HS-27A (cell line): ENCODE measurements around the gene MACROD2.
A peak's percentile ranks its signal among the peaks of the same experiment; 100 is the strongest.

ENCODE experiments used
- DNase-seq: peaks from one replicate; pipeline ENCODE4 v3.0.0-alpha.2; 2012; ENCODE audit warnings: low read depth, missing footprints

MACROD2 gene

GRCh38 chr20:15593081-15593480 lies 1597.8 kb downstream of the MACROD2 start:
- no peak for DNase-seq

GRCh38 chr20:15594158-15594695 lies 1598.9 kb downstream of the MACROD2 start:
- no peak for DNase-seq

GRCh38 chr20:15596220-15596890 lies 1601.0 kb downstream of the MACROD2 start:
- no peak for DNase-seq

- no peak for DNase-seq
Measured at GRCh38 chr20:15597306-15597705, 1602.0 kb downstream of the MACROD2 start.

- no peak for DNase-seq
Measured at GRCh38 chr20:15599961-15600360, 1604.6 kb downstream of the MACROD2 start.

- DNase-seq, result no peak
Measured at GRCh38 chr20:15600565-15600964, 1605.2 kb downstream of the MACROD2 start.

- DNase-seq, result no peak
Measured at GRCh38 chr20:15603506-15603905, 1608.2 kb downstream of the MACROD2 start.

- no peak for DNase-seq
Measured at GRCh38 chr20:15603978-15604805, 1608.9 kb downstream of the MACROD2 start.

- DNase-seq, result no peak
Measured at GRCh38 chr20:15609921-15610320, 1614.6 kb downstream of the MACROD2 start.

- no peak for DNase-seq
Measured at GRCh38 chr20:15610787-15611186, 1615.5 kb downstream of the MACROD2 start.

- no peak for DNase-seq
Measured at GRCh38 chr20:15611541-15611940, 1616.2 kb downstream of the MACROD2 start.

- no peak for DNase-seq
Measured at GRCh38 chr20:15612198-15612597, 1616.9 kb downstream of the MACROD2 start.

- DNase-seq, result no peak
Measured at GRCh38 chr20:15612769-15613168, 1617.5 kb downstream of the MACROD2 start.

- DNase-seq, result peak; percentile 29
Measured at GRCh38 chr20:15613530-15613929, 1618.2 kb downstream of the MACROD2 start.

GRCh38 chr20:15616626-15617025 lies 1621.3 kb downstream of the MACROD2 start:
- peak; percentile 51 for DNase-seq

GRCh38 chr20:15618110-15618509 lies 1622.8 kb downstream of the MACROD2 start:
- no peak for DNase-seq

- no peak for DNase-seq
Measured at GRCh38 chr20:15618912-15619311, 1623.6 kb downstream of the MACROD2 start.

GRCh38 chr20:15619341-15619740 lies 1624.0 kb downstream of the MACROD2 start:
- DNase-seq, result no peak

GRCh38 chr20:15619816-15620215 lies 1624.5 kb downstream of the MACROD2 start:
- DNase-seq, result no peak

GRCh38 chr20:15622368-15622767 lies 1627.1 kb downstream of the MACROD2 start:
- no peak for DNase-seq

GRCh38 chr20:15623215-15623614 lies 1627.9 kb downstream of the MACROD2 start:
- DNase-seq, result no peak

GRCh38 chr20:15625981-15626380 lies 1630.7 kb downstream of the MACROD2 start:
- no peak for DNase-seq

GRCh38 chr20:15627089-15627488 lies 1631.8 kb downstream of the MACROD2 start:
- DNase-seq, result no peak
